Thoracic aorta (tissue), 2 donors: ENCODE measurements around the gene DLGAP3. TPM values are rescaled to one million over a fixed set of nuclear protein-coding genes. Genes with fewer than 3 reads are reported as not detected.

Source experiments
- ATAC-seq: fragments of 150-250 bp; one replicate; pipeline ENCODE4 v1.8.0; 2017; ENCODE audit warnings: low read depth; ENCODE audit not compliant: insufficient number of reproducible peaks, low FRiP score
- DNase-seq: peaks from one replicate; pipeline ENCODE4 v3.0.0-alpha.2; 2020; ENCODE audit warnings: low spot score
- H3K27ac ChIP-seq, 2 donors: fragments of 200-600 bp; sonication (generic); 1 replicate in 1 of 2; 2 replicates in 1 of 2; pipeline ENCODE4 v1.5.1; 2016; ENCODE audit warnings: mild to moderate bottlenecking in 2 of 2, moderate library complexity in 2 of 2
- H3K27me3 ChIP-seq: fragments of 200-600 bp; sonication (generic); replicated peaks from 2 replicates; pipeline ENCODE4 v1.6.0; 2016; ENCODE audit warnings: mild to moderate bottlenecking; ENCODE audit not compliant: insufficient read depth
- H3K36me3 ChIP-seq: fragments of 200-600 bp; sonication (generic); one replicate; pipeline ENCODE4 v1.5.1; 2016
- H3K4me1 ChIP-seq, 2 donors: fragments of 200-600 bp; sonication (generic); 1 replicate in 1 of 2; 2 replicates in 1 of 2; pipeline versions ENCODE4 v1.5.1 to v1.6.0; 2016; ENCODE audit warnings: low read depth in 2 of 2, mild to moderate bottlenecking in 1 of 2; ENCODE audit not compliant: control insufficient read depth in 1 of 2
- H3K4me3 ChIP-seq: fragments of 200-600 bp; sonication (generic); 2 replicates; pipeline ENCODE4 v1.5.1; 2016; ENCODE audit warnings: mild to moderate bottlenecking
- H3K9me3 ChIP-seq: fragments of 200-600 bp; sonication (generic); 2 replicates; pipeline ENCODE4 v1.5.1; 2016
- total RNA-seq, 2 donors: library from RNA; depleted of rRNA; stranded (reverse); fragments of >200 nt; gene quantifications; one replicate each; pipeline versions ENCODE4 v1.1.0 to v1.2.3, GENCODE V29; 2016
- TF ChIP-seq, protein P1 (sequence below): fragments of 200-600 bp; sonication (generic); IDR thresholded peaks from one replicate; pipeline ENCODE4 v1.5.1; 2019; ENCODE audit warnings: antibody characterized with exemption

Gene DLGAP3
- total RNA-seq, 2 donors from 2014 or later: 0.14 to 0.21 TPM

DNA sequence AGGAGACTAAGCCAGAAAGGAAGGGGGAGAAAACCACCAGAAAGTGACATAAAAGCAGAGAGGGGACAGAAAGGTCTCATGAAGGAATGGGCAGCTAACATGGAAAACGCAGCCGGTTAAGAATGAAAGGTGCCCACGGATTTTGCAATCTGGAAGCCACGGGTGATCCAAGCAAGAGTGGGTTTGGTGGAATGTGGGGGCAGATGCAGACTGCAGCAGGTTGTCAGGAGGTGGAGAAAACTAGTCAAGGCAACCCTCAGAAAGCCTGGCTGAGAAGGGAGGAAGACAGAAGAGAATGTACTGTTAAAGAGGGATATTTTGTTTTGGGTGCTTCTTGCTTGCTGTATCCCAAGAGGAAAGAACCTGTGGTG, 57.3 kb downstream of the DLGAP3 start:
- TF ChIP-seq, protein P1, sequence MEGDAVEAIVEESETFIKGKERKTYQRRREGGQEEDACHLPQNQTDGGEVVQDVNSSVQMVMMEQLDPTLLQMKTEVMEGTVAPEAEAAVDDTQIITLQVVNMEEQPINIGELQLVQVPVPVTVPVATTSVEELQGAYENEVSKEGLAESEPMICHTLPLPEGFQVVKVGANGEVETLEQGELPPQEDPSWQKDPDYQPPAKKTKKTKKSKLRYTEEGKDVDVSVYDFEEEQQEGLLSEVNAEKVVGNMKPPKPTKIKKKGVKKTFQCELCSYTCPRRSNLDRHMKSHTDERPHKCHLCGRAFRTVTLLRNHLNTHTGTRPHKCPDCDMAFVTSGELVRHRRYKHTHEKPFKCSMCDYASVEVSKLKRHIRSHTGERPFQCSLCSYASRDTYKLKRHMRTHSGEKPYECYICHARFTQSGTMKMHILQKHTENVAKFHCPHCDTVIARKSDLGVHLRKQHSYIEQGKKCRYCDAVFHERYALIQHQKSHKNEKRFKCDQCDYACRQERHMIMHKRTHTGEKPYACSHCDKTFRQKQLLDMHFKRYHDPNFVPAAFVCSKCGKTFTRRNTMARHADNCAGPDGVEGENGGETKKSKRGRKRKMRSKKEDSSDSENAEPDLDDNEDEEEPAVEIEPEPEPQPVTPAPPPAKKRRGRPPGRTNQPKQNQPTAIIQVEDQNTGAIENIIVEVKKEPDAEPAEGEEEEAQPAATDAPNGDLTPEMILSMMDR: no peak
- Histone ChIP-seq H3K27me3 (no peaks in the 10 kb centered on the region), H3K9me3 (no peaks in the 10 kb centered on the region), H3K4me3 (no peak overlapping the region), H3K4me1 (peaks cover 0 to 1% of the 10 kb centered on the region in 2 donors), H3K27ac (no peak overlapping the region), H3K36me3 (no peaks in the 10 kb centered on the region)
- ATAC-seq: no peak
- DNase-seq: no peak

DNA sequence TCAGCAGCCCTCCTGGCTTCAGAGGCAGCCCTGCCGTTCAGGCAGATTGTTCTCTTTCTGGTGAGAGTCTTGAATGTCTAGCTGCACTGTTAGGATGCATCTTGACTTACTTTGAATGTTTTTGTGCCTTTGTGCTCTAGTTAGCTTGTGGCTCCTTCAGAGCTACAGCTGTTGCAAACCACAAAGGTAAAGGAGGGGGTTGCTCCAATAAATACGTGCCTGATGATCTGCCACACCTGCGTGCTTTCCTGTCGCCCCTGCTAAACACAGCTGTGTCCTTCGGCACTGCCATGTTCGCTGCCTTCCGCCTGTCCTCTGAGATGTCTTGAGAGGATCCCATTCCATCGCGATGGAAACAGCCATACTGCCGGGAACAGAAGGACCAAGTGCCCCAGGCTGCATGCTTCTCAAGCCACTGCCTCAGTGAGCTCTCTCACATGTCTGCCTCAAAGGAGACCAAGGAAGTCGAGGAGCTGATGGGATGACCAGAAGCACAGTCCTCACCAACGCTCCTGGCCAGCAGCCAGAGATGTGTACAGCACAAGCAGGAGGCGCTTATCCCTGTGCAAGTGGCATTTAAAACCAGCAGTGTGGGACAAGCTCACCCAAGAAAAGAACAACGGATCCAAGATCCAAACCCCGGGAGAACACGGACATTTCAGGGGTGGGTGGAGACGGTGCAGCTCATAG, 57.9 kb downstream of the DLGAP3 start:
- Histone ChIP-seq H3K4me1 (peaks cover 5 to 7% of the 10 kb centered on the region in 2 donors), H3K36me3 (no peaks in the 10 kb centered on the region), H3K9me3 (no peaks in the 10 kb centered on the region), H3K27me3 (no peaks in the 10 kb centered on the region), H3K4me3 (no peak overlapping the region), H3K27ac (no peak overlapping the region)
- DNase-seq (no peak), ATAC-seq (no peak)
- TF ChIP-seq, protein P1: no peak

- Histone ChIP-seq H3K4me1 (peaks cover 6 to 9% of the 10 kb centered on the region in 2 donors), H3K4me3 (no peak overlapping the region), H3K36me3 (no peaks in the 10 kb centered on the region), H3K9me3 (no peaks in the 10 kb centered on the region), H3K27me3 (no peaks in the 10 kb centered on the region), H3K27ac (no peak overlapping the region)
- DNase-seq: no peak
- no peak for ATAC-seq
- TF ChIP-seq, protein P1: no peak
Observed at GRCh38 chr1:34870395-34870794, 59.1 kb downstream of the DLGAP3 start.

GRCh38 chr1:34869760-34870159, 59.7 kb downstream of the DLGAP3 start:
- Histone ChIP-seq H3K4me3 (no peak overlapping the region), H3K36me3 (no peaks in the 10 kb centered on the region), H3K27me3 (no peaks in the 10 kb centered on the region), H3K9me3 (no peaks in the 10 kb centered on the region), H3K4me1 (peaks cover 6 to 9% of the 10 kb centered on the region in 2 donors), H3K27ac (no peak overlapping the region)
- ATAC-seq (no peak), DNase-seq (no peak)
- TF ChIP-seq, protein P1: no peak

DNA sequence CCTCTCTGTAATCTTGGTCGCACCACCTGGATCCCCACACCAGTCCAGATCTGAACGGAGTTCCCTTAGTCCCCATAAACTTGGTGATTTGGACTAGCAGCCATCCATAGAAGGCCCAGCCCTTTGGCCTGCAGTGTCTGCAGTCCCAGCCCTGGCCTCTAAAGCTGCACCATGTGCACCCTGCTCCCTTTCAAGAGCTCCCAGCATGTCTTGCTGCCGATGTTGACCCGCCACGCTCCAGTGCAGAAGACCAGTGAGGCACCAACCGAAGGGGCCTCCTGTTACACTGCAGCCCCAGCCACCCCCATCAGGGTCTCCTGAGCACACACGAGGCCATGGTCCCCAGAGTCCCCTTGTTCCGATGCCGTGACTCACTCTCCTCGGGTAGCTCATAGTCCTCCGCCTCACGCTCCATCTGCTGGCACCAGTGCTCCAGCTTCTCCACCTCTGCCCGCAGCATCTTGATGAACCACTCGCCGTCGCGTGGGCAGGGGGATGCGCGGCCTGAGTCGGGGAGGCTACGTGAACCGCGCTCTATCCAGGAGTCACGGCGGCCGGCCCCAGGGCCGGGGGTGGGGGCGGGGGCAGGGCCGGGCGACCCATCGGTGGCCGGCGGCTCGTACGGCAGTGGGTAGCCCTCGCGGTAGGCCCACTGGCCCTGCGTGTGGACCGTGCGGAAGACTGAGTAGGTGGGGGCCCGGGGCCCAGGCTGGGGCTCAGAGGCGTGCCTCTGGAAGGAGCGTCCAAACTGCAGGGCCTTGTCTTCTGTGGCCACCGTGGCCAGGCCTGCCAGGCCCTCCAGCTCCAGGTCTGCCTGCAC, 61.0 kb downstream of the DLGAP3 start:
- peaks cover 6 to 9% of the 10 kb centered on the region in 2 donors for H3K4me1 ChIP-seq
- no peak overlapping the region for H3K27ac ChIP-seq
- ATAC-seq (no peak), DNase-seq (no peak)
- no peaks in the 10 kb centered on the region for H3K36me3 ChIP-seq
- H3K27me3 ChIP-seq: no peaks in the 10 kb centered on the region
- no peak overlapping the region for H3K4me3 ChIP-seq
- H3K9me3 ChIP-seq: no peaks in the 10 kb centered on the region
- TF ChIP-seq, protein P1: no peak
